CD4-positive, alpha-beta T cell (primary cell): ENCODE results near the gene RBMS3. TPM values are rescaled to one million over a fixed set of nuclear protein-coding genes. Genes with fewer than 3 reads are reported as not detected.

Source experiments
- ATAC-seq: fragments of 200-7000 bp; cut with Tn5 transposase; one replicate; pipeline ENCODE4 v1.10.0; 2022; ENCODE audit warnings: mild to moderate bottlenecking; ENCODE audit not compliant: poor library complexity
- CTCF ChIA-PET: fragments of 350-600 bp; sonication (Branson Sonifier 250); formaldehyde crosslinking; loops from one replicate; lab custom pipeline; 2021; ENCODE audit warnings: antibody characterized with exemption, inconsistent platforms; lab: Charles Lee
- POLR2A ChIA-PET: fragments of 350-600 bp; sonication (Branson Sonifier 250); formaldehyde crosslinking; loops from one replicate; lab custom pipeline; 2021; ENCODE audit warnings: antibody characterized with exemption, inconsistent platforms; lab: Charles Lee
- DNase-seq, 14 experiments: peaks; one replicate each; pipeline ENCODE4 v3.0.0-alpha.2; 2013 to 2020; ENCODE audit warnings: mixed read lengths in 2 of 14
- H3K27ac ChIP-seq, 2 donors: one replicate each; pipeline versions ENCODE4 v1.5.1 to v1.7.0; 2013; ENCODE audit warnings: low read length in 2 of 2, low read depth in 1 of 2, mild to moderate bottlenecking in 1 of 2
- H3K27me3 ChIP-seq, 2 experiments: 1 replicate in 1 of 2; 2 replicates in 1 of 2; pipeline versions ENCODE4 v1.6.1 to v1.7.0; 2013; ENCODE audit warnings: low read length in 2 of 2, control low read depth in 1 of 2, mild to moderate bottlenecking in 1 of 2, moderate library complexity in 1 of 2; ENCODE audit not compliant: insufficient read depth in 2 of 2, control insufficient read depth in 1 of 2
- H3K36me3 ChIP-seq: one replicate; pipeline ENCODE4 v1.6.1; 2013; ENCODE audit warnings: low read length, control low read depth; ENCODE audit not compliant: insufficient read depth
- H3K4me1 ChIP-seq: one replicate; pipeline ENCODE4 v1.6.1; 2013; ENCODE audit warnings: low read length, control low read depth; ENCODE audit not compliant: insufficient read depth
- H3K4me3 ChIP-seq: one replicate; pipeline ENCODE4 v1.5.1; 2013; ENCODE audit warnings: mild to moderate bottlenecking, low read length, moderate library complexity
- H3K9me3 ChIP-seq, 2 experiments: 1 replicate in 1 of 2; 2 replicates in 1 of 2; pipeline versions ENCODE4 v1.6.1 to v1.7.0; 2013; ENCODE audit warnings: low read length in 2 of 2, mild to moderate bottlenecking in 2 of 2, control low read depth in 1 of 2, moderate library complexity in 1 of 2; ENCODE audit not compliant: control insufficient read depth in 1 of 2, insufficient read depth in 1 of 2
- H3K27ac Mint-ChIP-seq: one replicate; pipeline ENCODE4 v1.8.0; 2020; ENCODE audit warnings: mixed read lengths
- H3K27me3 Mint-ChIP-seq: one replicate; pipeline ENCODE4 v1.8.0; 2021; ENCODE audit warnings: mixed read lengths
- H3K36me3 Mint-ChIP-seq: one replicate; pipeline ENCODE4 v1.8.0; 2021; ENCODE audit warnings: low read depth, mixed read lengths
- H3K4me1 Mint-ChIP-seq: one replicate; pipeline ENCODE4 v1.8.0; 2021; ENCODE audit warnings: low read depth, mixed read lengths
- H3K4me3 Mint-ChIP-seq: one replicate; pipeline ENCODE4 v1.8.0; 2020; ENCODE audit warnings: mild to moderate bottlenecking, mixed read lengths
- H3K9me3 Mint-ChIP-seq: one replicate; pipeline ENCODE4 v1.8.0; 2020; ENCODE audit warnings: mixed read lengths
- CTCF ChIP-seq: fragments of 200-600 bp; IDR thresholded peaks from one replicate; pipeline ENCODE4 v1.8.0; 2022; ENCODE audit warnings: antibody characterized with exemption, mild to moderate bottlenecking
- intact Hi-C, 2 experiments: fragments of 100-400 bp; cut with DNase I in 1 of 2; cut with micrococcal nuclease in 1 of 2; formaldehyde crosslinking; loops; one replicate each; pipeline versions ENCODE4 v1.15.1 to v1.9.0; 2023 to 2025; cut with DNase I, micrococcal nuclease
- total RNA-seq, 174 experiments: library from RNA in 2 of 174; stranded (reverse) in 2 of 174; gene quantifications; one replicate each; pipeline ENCODE4 v1.2.3 and lab custom pipeline; 2021 to 2026

Gene RBMS3
- total RNA-seq, 2 experiments from 2014 or later: 1.6 to 1.7 TPM

- peaks cover 0 to 11% of the 10 kb centered on the region in 2 experiments for H3K9me3 ChIP-seq
- CTCF ChIA-PET: interaction anchor here (1.8 kb wide), 1 partner anchor 12 kb away, joined by 5 read pairs; no protein-coding TSS in a partner anchor
- H3K4me1 Mint-ChIP-seq: no peaks in the 10 kb centered on the region
Observed at GRCh38 chr3:29486917-29487316, 206.0 kb downstream of the RBMS3 start.

GRCh38 chr3:29488922-29489321 lies 208.1 kb downstream of the RBMS3 start:
- no peak for ATAC-seq
- no peaks in the 10 kb centered on the region for H3K4me1 Mint-ChIP-seq
- intact Hi-C loops: no loop called here
- Histone ChIP-seq H3K27me3 (no peaks in the 10 kb centered on the region), H3K36me3 (no peaks in the 10 kb centered on the region), H3K27ac (no peak overlapping the region), H3K4me1 (no peaks in the 10 kb centered on the region), H3K9me3 (peaks cover 0 to 5% of the 10 kb centered on the region in 2 experiments), H3K4me3 (no peak overlapping the region)
- no peaks in the 10 kb centered on the region for H3K27me3 Mint-ChIP-seq
- no peak overlapping the region for H3K27ac Mint-ChIP-seq
- ChIA-PET CTCF (no interaction called here), POLR2A (no interaction called here)
- H3K4me3 Mint-ChIP-seq: no peak overlapping the region
- no peaks in the 10 kb centered on the region for H3K9me3 Mint-ChIP-seq
- H3K36me3 Mint-ChIP-seq: no peaks in the 10 kb centered on the region
- no peak for DNase-seq
- TF ChIP-seq CTCF: no peak

More at GRCh38 chr3:29486917-29487316, 206.0 kb downstream of the RBMS3 start:
- POLR2A ChIA-PET: no interaction called here
- H3K27me3 Mint-ChIP-seq: no peaks in the 10 kb centered on the region
- Histone ChIP-seq H3K36me3 (no peaks in the 10 kb centered on the region), H3K4me3 (no peak overlapping the region), H3K4me1 (no peaks in the 10 kb centered on the region), H3K27ac (no peak overlapping the region), H3K27me3 (no peaks in the 10 kb centered on the region)
- intact Hi-C loops: no loop called here
- H3K9me3 Mint-ChIP-seq: no peaks in the 10 kb centered on the region
- H3K4me3 Mint-ChIP-seq: no peak overlapping the region
- no peaks in the 10 kb centered on the region for H3K36me3 Mint-ChIP-seq
- H3K27ac Mint-ChIP-seq: no peak overlapping the region
- TF ChIP-seq CTCF: no peak
- no peak for ATAC-seq
- DNase-seq: no peak

GRCh38 chr3:29493109-29493508 lies 212.2 kb downstream of the RBMS3 start:
- H3K27me3 ChIP-seq: no peaks in the 10 kb centered on the region

More at GRCh38 chr3:29493109-29493508, 212.2 kb downstream of the RBMS3 start:
- Histone ChIP-seq H3K4me3 (no peak overlapping the region), H3K36me3 (no peaks in the 10 kb centered on the region), H3K27ac (no peak overlapping the region), H3K9me3 (peaks cover 0 to 5% of the 10 kb centered on the region in 2 experiments), H3K4me1 (no peaks in the 10 kb centered on the region)
- POLR2A ChIA-PET: no interaction called here
- intact Hi-C loops: no loop called here
- H3K9me3 Mint-ChIP-seq: no peaks in the 10 kb centered on the region
- no peaks in the 10 kb centered on the region for H3K27me3 Mint-ChIP-seq
- DNase-seq (no peak), ATAC-seq (no peak)
- no peak for TF ChIP-seq CTCF
- no peaks in the 10 kb centered on the region for H3K36me3 Mint-ChIP-seq
- CTCF ChIA-PET: no interaction called here
- H3K4me1 Mint-ChIP-seq: no peaks in the 10 kb centered on the region
- H3K4me3 Mint-ChIP-seq: no peak overlapping the region
- H3K27ac Mint-ChIP-seq: no peak overlapping the region
